HepG2 (cell line): Measurements from ENCODE around the gene PRR14. TPM values are rescaled to one million over a fixed set of nuclear protein-coding genes. Genes with fewer than 3 reads are reported as not detected.
A peak's percentile ranks its signal among the peaks of the same experiment; 100 is the strongest.

Experiments
- CERS6 ChIP-seq: sonication (generic); formaldehyde crosslinking; IDR thresholded peaks from 2 replicates; pipeline ENCODE4 v1.5.0; 2020; ENCODE audit warnings: missing genetic modification reagents
- CSRNP1 ChIP-seq: sonication (generic); formaldehyde crosslinking; IDR thresholded peaks from 2 replicates; pipeline ENCODE4 v1.8.1; 2023; ENCODE audit warnings: mild to moderate bottlenecking, missing genetic modification reagents
- HMG20B ChIP-seq: conservative IDR thresholded peaks from 2 replicates; pipeline ENCODE4 v1.6.1; 2016; ENCODE audit warnings: missing genetic modification reagents, missing compliant biosample characterization
- HNF4A ChIP-seq: sonication (generic); formaldehyde crosslinking; IDR thresholded peaks from 2 replicates; pipeline ENCODE4 v1.4.0; 2020; ENCODE audit warnings: missing genetic modification reagents
- NCOA1 ChIP-seq: sonication (generic); formaldehyde crosslinking; IDR thresholded peaks from 2 replicates; pipeline ENCODE4 v1.9.0; 2021; ENCODE audit warnings: missing genetic modification reagents
- NR1H2 ChIP-seq: sonication (generic); formaldehyde crosslinking; IDR thresholded peaks from 2 replicates; pipeline ENCODE4 v1.8.1; 2022; ENCODE audit warnings: low read depth, missing genetic modification reagents, borderline replicate concordance
- PAX8 ChIP-seq: sonication (generic); formaldehyde crosslinking; IDR thresholded peaks from 2 replicates; pipeline ENCODE4 v1.8.0; 2022; ENCODE audit warnings: mild to moderate bottlenecking, missing genetic modification reagents, borderline replicate concordance
- PTBP1 ChIP-seq: fragments of 200-400 bp; formaldehyde crosslinking; IDR thresholded peaks from 2 replicates; pipeline ENCODE4 v1.6.1; 2018; ENCODE audit warnings: low read length, low read depth; ENCODE audit not compliant: poor library complexity, severe bottlenecking
- SP140L ChIP-seq: sonication (generic); formaldehyde crosslinking; IDR thresholded peaks from 2 replicates; pipeline ENCODE4 v1.4.0; 2020; ENCODE audit warnings: missing genetic modification reagents, borderline replicate concordance
- TEAD3 ChIP-seq: optimal IDR thresholded peaks from 2 replicates; pipeline ENCODE3; 2016; ENCODE audit warnings: borderline replicate concordance
- ZBTB40 ChIP-seq, 2 experiments: fragments of 450-650 bp in 1 of 2; sonication (generic) in 1 of 2; formaldehyde crosslinking in 1 of 2; IDR thresholded peaks; 2 replicates each; pipeline versions ENCODE4 v1.6.1 to v1.8.0; 2016 to 2022; ENCODE audit warnings: antibody characterized with exemption in 1 of 2, mild to moderate bottlenecking in 1 of 2, missing genetic modification reagents in 1 of 2
- ZFP36 ChIP-seq: fragments of 150-350 bp; IDR thresholded peaks from 2 replicates; pipeline ENCODE4 v1.6.1; 2018; ENCODE audit warnings: borderline replicate concordance, low read length, low read depth; ENCODE audit not compliant: partially characterized antibody
- ZNF30 ChIP-seq: sonication (generic); formaldehyde crosslinking; IDR thresholded peaks from 2 replicates; pipeline ENCODE4 v1.5.0; 2020; ENCODE audit warnings: mild to moderate bottlenecking, missing genetic modification reagents
- ZNF333 ChIP-seq: sonication (generic); formaldehyde crosslinking; IDR thresholded peaks from 2 replicates; pipeline ENCODE4 v1.4.0; 2020; ENCODE audit warnings: mild to moderate bottlenecking, missing genetic modification reagents, borderline replicate concordance
- ZNF414 ChIP-seq: sonication (generic); formaldehyde crosslinking; IDR thresholded peaks from 2 replicates; pipeline ENCODE4 v1.5.0; 2020; ENCODE audit warnings: missing genetic modification reagents
- ZZZ3 ChIP-seq: sonication (generic); formaldehyde crosslinking; IDR thresholded peaks from 2 replicates; pipeline ENCODE4 v1.4.0; 2020; ENCODE audit warnings: missing genetic modification reagents, mild to moderate bottlenecking, borderline replicate concordance
- polyA plus RNA-seq, 8 experiments: library from polyadenylated mRNA; depleted of rRNA in 3 of 8; stranded (reverse) in 7 of 8; unstranded in 1 of 8; fragments of >200 nt; fragmentation: Illumina TruSeq in 4 of 8; extraction: Trizol in 4 of 8; gene quantifications; 2 replicates each; pipeline versions ENCODE4 v1.2.1 to v1.2.3, GENCODE V29; 2011 to 2016; ENCODE audit warnings: low read depth in 4 of 8, missing spikeins in 1 of 8, mixed read lengths in 1 of 8; ENCODE audit not compliant: insufficient read depth in 1 of 8
- total RNA-seq, 5 experiments: library from RNA; depleted of rRNA; stranded (reverse); fragments of >200 nt; fragmentation: Illumina TruSeq; extraction: Trizol; gene quantifications; 2 replicates each; pipeline ENCODE4 v1.2.3, GENCODE V29; 2016; ENCODE audit warnings: low read depth in 1 of 5

Gene PRR14
- total and polyA plus RNA-seq, 2 of the 13 experiments (the other 11 are each of a cell fraction or from before 2014, with no cell fraction given) = 8.4 to 11.0 TPM

- TF ChIP-seq ZBTB40 (IDR thresholded peaks at IDR 0.05) = no peak
- TF ChIP-seq ZBTB40 (CRISPR knock-in tag; IDR thresholded peaks at IDR 0.05) = peak; percentile 9; the same call in 1 of the 2 replicates
- TF ChIP-seq ZFP36 = no peak
- TF ChIP-seq ZZZ3 (CRISPR knock-in tag) = no peak; the same call in 1 of the 2 replicates
- TF ChIP-seq PAX8 (CRISPR knock-in tag) = no peak
- no peak for TF ChIP-seq ZNF414 (CRISPR knock-in tag)
- no peak for TF ChIP-seq HMG20B (CRISPR knock-in tag)
- no peak for TF ChIP-seq NR1H2 (CRISPR knock-in tag)
- no peak for TF ChIP-seq ZNF333 (CRISPR knock-in tag)
- no peak for TF ChIP-seq SP140L (CRISPR knock-in tag)
- TF ChIP-seq PTBP1 = no peak
- TF ChIP-seq CERS6 (CRISPR knock-in tag) = no peak
- 0 out of 2 replicates have a peak, but pooled peaks have one; percentile 23 for TF ChIP-seq CSRNP1 (CRISPR knock-in tag)
- no peak for TF ChIP-seq TEAD3
- no peak for TF ChIP-seq NCOA1
- no peak for TF ChIP-seq ZNF30
- peak; percentile 31; the same call in 1 of the 2 replicates for TF ChIP-seq HNF4A (CRISPR knock-in tag)
These were observed 8.2 kb downstream of the PRR14 start (continued) for GRCh38 chr16:30658731-30659506.
